HG03378 (cell line): Measurements from ENCODE around the gene IGHMBP2.

Experiments
- ATAC-seq: cut with Tn5 transposase; IDR thresholded peaks from one replicate; pipeline ENCODE4 v1.9.1; 2021; ENCODE audit warnings: mild to moderate bottlenecking, moderate library complexity; ENCODE audit not compliant: unreplicated experiment

Gene IGHMBP2

GRCh38 chr11:68889948-68890446 is 13.7 kb upstream of the IGHMBP2 start:
- no peak for ATAC-seq

- ATAC-seq, result no peak
These were observed 13.0 kb upstream of the IGHMBP2 start for GRCh38 chr11:68890490-68891231.

- ATAC-seq, result no peak
These were observed 12.2 kb upstream of the IGHMBP2 start for GRCh38 chr11:68891351-68891948.

GRCh38 chr11:68892576-68892975 is 11.1 kb upstream of the IGHMBP2 start:
- ATAC-seq, result no peak

- no peak for ATAC-seq
These were observed 10.4 kb upstream of the IGHMBP2 start for GRCh38 chr11:68893282-68893681.

GRCh38 chr11:68896171-68896959 is 7.3 kb upstream of the IGHMBP2 start:
- ATAC-seq, result no peak

- ATAC-seq, result no peak
These were observed 6.2 kb upstream of the IGHMBP2 start for GRCh38 chr11:68897441-68897840.

GRCh38 chr11:68900835-68901381 is 2.8 kb upstream of the IGHMBP2 start:
- ATAC-seq, result no peak

GRCh38 chr11:68904248-68904847 is 657 bp downstream of the IGHMBP2 start:
- ATAC-seq, result no peak

GRCh38 chr11:68905421-68906360 is 2.0 kb downstream of the IGHMBP2 start:
- no peak for ATAC-seq

GRCh38 chr11:68908273-68908672 is 4.6 kb downstream of the IGHMBP2 start:
- ATAC-seq, result no peak

GRCh38 chr11:68910965-68911364 is 7.3 kb downstream of the IGHMBP2 start:
- no peak for ATAC-seq

GRCh38 chr11:68911731-68912130 is 8.0 kb downstream of the IGHMBP2 start:
- ATAC-seq, result no peak

- no peak for ATAC-seq
These were observed 8.6 kb downstream of the IGHMBP2 start for GRCh38 chr11:68912254-68912653.

GRCh38 chr11:68913188-68913587 is 9.5 kb downstream of the IGHMBP2 start:
- no peak for ATAC-seq

- no peak for ATAC-seq
These were observed 11.1 kb downstream of the IGHMBP2 start for GRCh38 chr11:68914761-68915160.

- ATAC-seq, result no peak
These were observed 12.7 kb downstream of the IGHMBP2 start for GRCh38 chr11:68916439-68916838.

- ATAC-seq, result no peak
These were observed 19.9 kb downstream of the IGHMBP2 start for GRCh38 chr11:68923614-68924013.

- ATAC-seq, result no peak
These were observed 20.6 kb downstream of the IGHMBP2 start for GRCh38 chr11:68924073-68924925.
